ENCODE measurements around the gene NUDT5. TPM values are rescaled to one million over a fixed set of nuclear protein-coding genes. Genes with fewer than 3 reads are reported as not detected.

NUDT5 gene
- total and polyA plus RNA-seq, 2 of the 8 experiments (the other 6 are each of a cell fraction or from before 2014, with no cell fraction given), result 130 to 134 TPM

GRCh38 chr10:12189426-12189825 is 6.3 kb downstream of the NUDT5 start:
- no peak overlapping the region for H3K4ac ChIP-seq (replicated peaks; ENCODE audit: insufficient read length, low read depth, low read length)
- no peak overlapping the region for H2BK15ac ChIP-seq (ENCODE audit: low read length)
- no peak overlapping the region for H3K23ac ChIP-seq (ENCODE audit: insufficient read length)
- no peak overlapping the region for H2AK5ac ChIP-seq (ENCODE audit: low read depth, low read length)
- no peak overlapping the region for H4K91ac ChIP-seq (replicated peaks; ENCODE audit: insufficient read length, low read length)
- H3K79me1 ChIP-seq (ENCODE audit: low read depth, low read length), result peaks cover 2% of the 10 kb centered on the region; the same call in 1 of the 2 replicates
- CTCF ChIA-PET (ENCODE audit: partially characterized antibody), result interaction anchor here (0.6 kb wide), 1 partner anchor 72 kb away, joined by 3 read pairs; no protein-coding TSS in a partner anchor
- H3K27me3 ChIP-seq (replicated peaks in 1 of 4; ENCODE audit: control insufficient read depth in 3 of 4, extremely low read depth in 1 of 4, insufficient read depth in 3 of 4, low read length in 3 of 4), result no peaks in the 10 kb centered on the region
- peaks cover 9 to 58% of the 10 kb centered on the region in 2 experiments for H3K79me2 ChIP-seq (ENCODE audit: control insufficient read depth in 1 of 2, insufficient read depth in 2 of 2, low read length in 2 of 2)
- no peak overlapping the region for H3K18ac ChIP-seq (ENCODE audit: extremely low read depth, low read length)
- H3K9ac ChIP-seq (replicated peaks in 1 of 4; ENCODE audit: extremely low read depth in 1 of 4, low read depth in 3 of 4, low read length in 3 of 4), result no peak overlapping the region
- H3K56ac ChIP-seq (replicated peaks; ENCODE audit: insufficient read length, low read depth, low read length), result no peak overlapping the region
- no peak overlapping the region for H2BK5ac ChIP-seq (ENCODE audit: low read depth, low read length)
- H3K9me3 ChIP-seq (ENCODE audit: insufficient read depth in 2 of 2, low read depth in 1 of 2, low read length in 1 of 2), result no peaks in the 10 kb centered on the region
- H3K14ac ChIP-seq (ENCODE audit: insufficient read length), result no peak overlapping the region
- H2BK20ac ChIP-seq (ENCODE audit: low read length), result no peak overlapping the region
- TF ChIP-seq MAFK (IDR thresholded peaks at IDR 0.05; ENCODE audit: low read depth, low read length) (no peak), FOSL1 (IDR thresholded peaks at IDR 0.05; ENCODE audit: insufficient read depth, low read depth, low read length) (no peak), JUND (IDR thresholded peaks at IDR 0.05; ENCODE audit: low read length) (no peak), SUZ12 (IDR thresholded peaks at IDR 0.05; ENCODE audit: low read length) (no peak), PHF8 (conservative IDR thresholded peaks at IDR 0.05; ENCODE audit: low read depth, low read length) (no peak), SP4 (IDR thresholded peaks at IDR 0.05; ENCODE audit: low read length) (no peak), POLR2A (IDR thresholded peaks at IDR 0.05; ENCODE audit: control extremely low read depth in 1 of 2, low read depth in 2 of 2, low read length in 2 of 2) (no peak), BCL11A (IDR thresholded peaks at IDR 0.05; ENCODE audit: low read depth in 2 of 2, low read length in 2 of 2) (no peak)
- FAIRE-seq (no peak), DNase-seq (ENCODE audit: low read depth in 1 of 2, low spot score in 2 of 2) (no peak)
- no peak overlapping the region for H3K4me3 ChIP-seq (ENCODE audit: extremely low read depth in 1 of 4, insufficient read depth in 2 of 4, low read depth in 3 of 4, low read length in 4 of 4)
- no peak overlapping the region for H2BK120ac ChIP-seq (replicated peaks; ENCODE audit: low read depth, low read length)
- WGBS, 2 experiments (ENCODE audit: extremely low coverage in 1 of 2, insufficient coverage in 1 of 2, insufficient read length in 1 of 2, insufficient replicate concordance in 2 of 2, low coverage in 1 of 2, low lambda C conversion rate in 2 of 2, missing lambda C conversion rate in 1 of 2), result 98% methylated on average over 10 of the region's 10 CpGs; no CpG with 5 or more reads in 1 of the 2 experiments
- no peak overlapping the region for H2BK12ac ChIP-seq (ENCODE audit: low read depth, low read length)
- H3K4me2 ChIP-seq (ENCODE audit: insufficient read depth in 1 of 2, low read depth in 2 of 2, low read length in 2 of 2), result no peak overlapping the region
- H2AFZ ChIP-seq (ENCODE audit: low read length), result no peak overlapping the region
- POLR2A ChIA-PET (ENCODE audit: partially characterized antibody), result interaction anchor here (0.6 to 1.3 kb wide), 5 partner anchors 9 to 284 kb away, joined by 3 read pairs; no protein-coding TSS in a partner anchor
- no peak overlapping the region for H3K27ac ChIP-seq (ENCODE audit: low read depth, low read length)
- peaks cover 0 to 4% of the 10 kb centered on the region in 2 experiments for H4K20me1 ChIP-seq (replicated peaks in 1 of 2; ENCODE audit: control insufficient read depth in 1 of 2, insufficient read depth in 2 of 2, low read length in 2 of 2)
- H3K36me3 ChIP-seq (ENCODE audit: control insufficient read depth in 2 of 4, insufficient read depth in 4 of 4, low read length in 3 of 4), result peaks cover 7 to 31% (median 13%) of the 10 kb centered on the region in 4 experiments
- H3K4me1 ChIP-seq (replicated peaks in 1 of 4; ENCODE audit: control insufficient read depth in 3 of 4, insufficient read depth in 4 of 4, low read length in 3 of 4), result peaks cover 0 to 1% (median 0%) of the 10 kb centered on the region in 4 experiments; a peak in 2 of 7 replicates
- no peak overlapping the region for H4K8ac ChIP-seq (ENCODE audit: extremely low read depth, insufficient read depth, low read length)
- no peak overlapping the region for H4K5ac ChIP-seq (ENCODE audit: insufficient read length, low read depth, low read length)
- H3K23me2 ChIP-seq (ENCODE audit: low read depth, low read length), result no peaks in the 10 kb centered on the region

All from H1 (cell line).